ENCODE measurements around the gene STX1B. TPM values are rescaled to one million over a fixed set of nuclear protein-coding genes. Genes with fewer than 3 reads are reported as not detected.
"Not testable (repeated sequence)": the region's sequence is repeated elsewhere in the genome, so short reads cannot be mapped to it uniquely, and the experiment has no call there.

STX1B gene
- total RNA-seq, 4 donors from 2014 or later: 0.34 to 0.40 TPM; not detected in 2

DNA sequence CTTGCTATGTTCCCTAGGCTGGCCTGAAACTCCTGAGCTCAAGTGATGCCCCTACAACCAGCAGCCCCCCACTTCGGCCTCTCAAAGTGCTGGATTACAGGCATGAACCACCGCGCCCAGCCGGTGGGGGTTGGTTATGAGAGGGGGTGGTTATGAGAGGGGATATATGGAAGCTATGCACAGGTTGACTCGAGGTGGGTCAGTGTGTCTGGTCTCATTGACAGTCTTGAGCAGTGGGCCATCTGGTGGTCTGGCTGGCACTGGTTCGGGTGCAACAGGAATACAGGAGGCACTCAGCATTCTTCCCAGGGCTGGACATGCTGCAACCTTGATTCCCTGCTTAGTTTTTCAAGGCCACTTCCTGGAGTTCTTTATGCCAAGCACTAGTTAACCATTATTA lies 5.6 kb upstream of the STX1B start:
- Histone ChIP-seq H3K4me1 (no peaks in the 10 kb centered on the region), H3K4me3 (replicated peaks in 1 of 3) (no peak overlapping the region), H3K9me3 (no peaks in the 10 kb centered on the region), H3K27ac (no peak overlapping the region), H3K27me3 (peaks cover 6% of the 10 kb centered on the region), H3K36me3 (no peaks in the 10 kb centered on the region)
- no peak for DNase-seq
- no peak for TF ChIP-seq POLR2A (IDR thresholded peaks at IDR 0.05)
- TF ChIP-seq, protein P1, sequence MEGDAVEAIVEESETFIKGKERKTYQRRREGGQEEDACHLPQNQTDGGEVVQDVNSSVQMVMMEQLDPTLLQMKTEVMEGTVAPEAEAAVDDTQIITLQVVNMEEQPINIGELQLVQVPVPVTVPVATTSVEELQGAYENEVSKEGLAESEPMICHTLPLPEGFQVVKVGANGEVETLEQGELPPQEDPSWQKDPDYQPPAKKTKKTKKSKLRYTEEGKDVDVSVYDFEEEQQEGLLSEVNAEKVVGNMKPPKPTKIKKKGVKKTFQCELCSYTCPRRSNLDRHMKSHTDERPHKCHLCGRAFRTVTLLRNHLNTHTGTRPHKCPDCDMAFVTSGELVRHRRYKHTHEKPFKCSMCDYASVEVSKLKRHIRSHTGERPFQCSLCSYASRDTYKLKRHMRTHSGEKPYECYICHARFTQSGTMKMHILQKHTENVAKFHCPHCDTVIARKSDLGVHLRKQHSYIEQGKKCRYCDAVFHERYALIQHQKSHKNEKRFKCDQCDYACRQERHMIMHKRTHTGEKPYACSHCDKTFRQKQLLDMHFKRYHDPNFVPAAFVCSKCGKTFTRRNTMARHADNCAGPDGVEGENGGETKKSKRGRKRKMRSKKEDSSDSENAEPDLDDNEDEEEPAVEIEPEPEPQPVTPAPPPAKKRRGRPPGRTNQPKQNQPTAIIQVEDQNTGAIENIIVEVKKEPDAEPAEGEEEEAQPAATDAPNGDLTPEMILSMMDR (IDR thresholded peaks at IDR 0.05): no peak
- 67 to 69% methylated on average over 6 of the region's 6 CpGs for WGBS, 2 donors
- intact Hi-C loops (cut with DNase I): no loop called here

- H3K4me1 ChIP-seq; H3K9me3 ChIP-seq; DNase-seq; H3K36me3 ChIP-seq; H3K4me3 ChIP-seq (replicated peaks in 1 of 3); H3K27me3 ChIP-seq; intact Hi-C loops (cut with DNase I); H3K27ac ChIP-seq: not testable (repeated sequence)
Measured at GRCh38 chr16:31013292-31013691, 2.9 kb upstream of the STX1B start.

DNA sequence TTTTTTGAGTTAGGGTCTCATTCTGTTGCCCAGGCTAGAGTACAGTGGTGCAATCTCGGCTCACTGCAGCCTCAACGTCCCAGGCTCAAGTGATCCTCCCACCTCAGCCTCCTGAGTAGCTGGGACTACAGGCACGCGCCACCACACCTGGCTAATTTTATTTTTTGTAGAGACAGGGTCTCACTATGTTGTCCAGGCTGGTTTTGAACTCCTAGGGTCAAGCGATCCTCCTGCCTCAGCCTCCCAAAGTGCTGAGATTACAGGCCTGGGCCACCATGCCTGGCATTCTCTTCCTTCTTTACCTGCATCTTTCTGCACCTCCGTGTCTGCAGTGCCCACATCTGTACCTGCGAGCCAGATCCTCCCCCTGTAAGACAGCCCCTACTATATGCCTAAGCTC lies 1.4 kb upstream of the STX1B start:
- not testable (repeated sequence) for H3K4me3 ChIP-seq (replicated peaks in 1 of 3); H3K27me3 ChIP-seq
- 80 to 82% methylated on average over 7 of the region's 7 CpGs for WGBS, 2 donors

GRCh38 chr16:31009894-31010584 lies 399 bp downstream of the STX1B start:
- H3K27me3 ChIP-seq: peaks cover 6% of the 10 kb centered on the region
- H3K36me3 ChIP-seq: no peaks in the 10 kb centered on the region
- WGBS, 2 donors: 16 to 18% methylated on average over 19 to 22 of the region's 36 CpGs
- intact Hi-C loops (cut with DNase I): no loop called here
- DNase-seq: no peak
- no peak overlapping the region for H3K4me3 ChIP-seq (replicated peaks in 1 of 3)
- no peaks in the 10 kb centered on the region for H3K9me3 ChIP-seq
- TF ChIP-seq, protein P1 (IDR thresholded peaks at IDR 0.05): no peak
- TF ChIP-seq POLR2A (IDR thresholded peaks at IDR 0.05): no peak
- H3K27ac ChIP-seq: no peak overlapping the region
- H3K4me1 ChIP-seq: no peaks in the 10 kb centered on the region

More for the DNA sequence above, 1.4 kb upstream of the STX1B start:
- intact Hi-C loops (cut with DNase I); H3K9me3 ChIP-seq; DNase-seq; H3K36me3 ChIP-seq; H3K4me1 ChIP-seq; H3K27ac ChIP-seq: not testable (repeated sequence)

DNA sequence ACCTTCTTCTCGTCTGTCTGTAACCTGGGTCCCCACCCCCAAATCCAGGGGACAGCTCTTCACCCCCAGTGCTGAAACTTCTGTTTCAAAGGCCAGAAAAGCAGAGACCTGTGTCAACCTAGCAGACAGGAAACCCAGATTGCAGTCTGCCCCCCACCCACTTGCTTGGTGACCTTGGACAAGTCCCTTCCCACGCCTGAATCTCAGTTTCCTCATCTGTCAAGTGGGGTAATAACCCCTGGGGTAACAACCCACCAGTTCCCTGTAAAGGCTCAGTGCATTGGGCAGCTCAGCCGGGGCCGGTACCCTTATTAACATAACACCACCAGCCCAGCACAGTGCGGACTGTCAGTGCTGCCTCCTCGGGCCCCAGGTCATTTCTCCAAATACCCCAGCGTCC lies 1.3 kb downstream of the STX1B start:
- intact Hi-C loops (cut with DNase I): no loop called here
- Histone ChIP-seq H3K36me3 (no peaks in the 10 kb centered on the region), H3K27ac (no peak overlapping the region), H3K27me3 (peaks cover 6% of the 10 kb centered on the region), H3K4me1 (no peaks in the 10 kb centered on the region), H3K4me3 (replicated peaks in 1 of 3) (no peak overlapping the region), H3K9me3 (no peaks in the 10 kb centered on the region)
- TF ChIP-seq POLR2A (IDR thresholded peaks at IDR 0.05): no peak
- TF ChIP-seq, protein P1 (IDR thresholded peaks at IDR 0.05): no peak
- 77 to 84% methylated on average over 7 of the region's 7 CpGs for WGBS, 2 donors
- DNase-seq: no peak

- H3K27me3 ChIP-seq: peaks cover 6% of the 10 kb centered on the region
- intact Hi-C loops (cut with DNase I): no loop called here
- no peaks in the 10 kb centered on the region for H3K36me3 ChIP-seq
- H3K4me3 ChIP-seq (replicated peaks in 1 of 3): no peak overlapping the region
- DNase-seq: no peak
- no peaks in the 10 kb centered on the region for H3K9me3 ChIP-seq
- WGBS, 2 donors: 85 to 90% methylated on average over 5 of the region's 5 CpGs
- no peak overlapping the region for H3K27ac ChIP-seq
- TF ChIP-seq POLR2A (IDR thresholded peaks at IDR 0.05): no peak
- TF ChIP-seq, protein P1 (IDR thresholded peaks at IDR 0.05): no peak
- no peaks in the 10 kb centered on the region for H3K4me1 ChIP-seq
Measured at GRCh38 chr16:31008551-31008950, 1.9 kb downstream of the STX1B start.
